Coronary artery (tissue), 2 donors: ENCODE measurements around the gene RASGRP3.
A peak's percentile ranks its signal among the peaks of the same experiment; 100 is the strongest.

ENCODE experiments used
- DNase-seq: peaks from one replicate; pipeline ENCODE4 v3.0.0-alpha.2; 2017; ENCODE audit warnings: low spot score
- H3K27ac ChIP-seq, 2 donors: fragments of 200-600 bp; sonication (generic); one replicate each; pipeline ENCODE4 v1.5.1; 2016 to 2019
- H3K4me3 ChIP-seq: fragments of 200-600 bp; sonication (generic); 2 replicates; pipeline ENCODE4 v1.5.1; 2016; ENCODE audit warnings: mild to moderate bottlenecking, moderate library complexity
- CTCF ChIP-seq: fragments of 200-600 bp; sonication (generic); IDR thresholded peaks from one replicate; pipeline ENCODE4 v1.5.1; 2019; ENCODE audit warnings: antibody characterized with exemption

RASGRP3 gene

GRCh38 chr2:33476131-33476792 is at the start of gene RASGRP3:
Gene RASGRP3, plus strand, starts transcription at chr2:33476649. Its CDS starts 38,488 bp downstream, at chr2:33515137.
- DNase-seq, result peak; percentile 86
- peak within 1 kb of the TSS; percentile 65 to 84 for H3K27ac ChIP-seq
- no peak for TF ChIP-seq CTCF
- H3K4me3 ChIP-seq, result peak within 1 kb of the TSS; percentile 72

GRCh38 chr2:33426666-33427231 is 49.7 kb upstream of the RASGRP3 start:
- no peak for TF ChIP-seq CTCF
- Histone ChIP-seq H3K4me3 (no peak overlapping the region), H3K27ac (no peak overlapping the region)
- DNase-seq, result no peak

GRCh38 chr2:33430077-33430476 is 46.4 kb upstream of the RASGRP3 start:
- no peak overlapping the region for H3K27ac ChIP-seq
- no peak overlapping the region for H3K4me3 ChIP-seq
- no peak for DNase-seq
- no peak for TF ChIP-seq CTCF

GRCh38 chr2:33430856-33431255 is 45.6 kb upstream of the RASGRP3 start:
- Histone ChIP-seq H3K27ac (no peak overlapping the region), H3K4me3 (no peak overlapping the region)
- no peak for DNase-seq
- no peak for TF ChIP-seq CTCF

GRCh38 chr2:33432871-33433270 is 43.6 kb upstream of the RASGRP3 start:
- H3K27ac ChIP-seq, result no peak overlapping the region
- no peak for TF ChIP-seq CTCF
- no peak overlapping the region for H3K4me3 ChIP-seq
- DNase-seq, result no peak

- no peak for DNase-seq
- no peak overlapping the region for H3K4me3 ChIP-seq
- H3K27ac ChIP-seq, result peak overlapping the region; percentile 51 to 59
- TF ChIP-seq CTCF, result no peak
Measured at GRCh38 chr2:33433279-33434235, 42.9 kb upstream of the RASGRP3 start.
